ENCODE measurements around the gene DCD.

The DCD gene

DNA sequence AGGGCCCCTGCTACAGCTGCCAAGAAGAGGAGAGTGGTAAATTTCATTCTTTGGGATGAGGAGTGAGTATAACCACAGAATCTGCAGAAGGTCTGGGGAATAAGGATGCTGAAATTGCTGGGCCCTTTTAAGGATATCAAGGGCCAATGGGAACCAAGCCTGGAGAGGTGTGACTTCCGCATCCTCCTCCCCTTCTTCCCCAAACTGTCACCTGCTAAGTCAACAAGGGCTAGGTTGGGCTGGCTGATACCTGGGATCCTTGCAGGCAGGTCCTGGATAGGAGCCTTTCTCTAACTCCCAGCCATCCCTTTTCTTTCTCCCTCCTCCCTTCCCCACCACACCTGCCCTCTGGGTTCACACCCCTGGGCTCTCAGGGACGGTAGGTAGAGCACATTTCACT lies 13.4 kb downstream of the DCD start, which contains the start of gene LACRT:
Gene LACRT (minus strand): TSS at position 101 of the 400 bp plus-strand sequence. CDS start 54 bp downstream, at position 47.
- Histone ChIP-seq H3K79me2 (ENCODE audit: control insufficient read depth, low read length) (no peaks in the 10 kb centered on the region), H4K20me1 (ENCODE audit: control insufficient read depth, insufficient read depth, low read depth, low read length) (no peaks in the 10 kb centered on the region), H3K27ac (ENCODE audit: low read depth, low read length) (no peak within 1 kb of the TSS), H3K4me2 (ENCODE audit: low read length) (no peak within 1 kb of the TSS), H3K36me3 (ENCODE audit: control insufficient read depth, low read length) (no peaks in the 10 kb centered on the region), H3K27me3 (ENCODE audit: control insufficient read depth, low read length) (no peaks in the 10 kb centered on the region), H3K9me3 (ENCODE audit: control insufficient read depth, insufficient read depth, low read length) (no peaks in the 10 kb centered on the region), H3K4me1 (ENCODE audit: control insufficient read depth, low read length) (peaks cover under 1% of the 10 kb centered on the region; the same call in 1 of the 2 replicates), H3K9me2 (replicated peaks; ENCODE audit: control insufficient read depth, low read length) (no peaks in the 10 kb centered on the region), H3F3A (ENCODE audit: control insufficient read depth, insufficient read depth) (no peaks in the 10 kb centered on the region), H3K4me3 (ENCODE audit: low read length) (no peak within 1 kb of the TSS)
- TF ChIP-seq, protein P1, sequence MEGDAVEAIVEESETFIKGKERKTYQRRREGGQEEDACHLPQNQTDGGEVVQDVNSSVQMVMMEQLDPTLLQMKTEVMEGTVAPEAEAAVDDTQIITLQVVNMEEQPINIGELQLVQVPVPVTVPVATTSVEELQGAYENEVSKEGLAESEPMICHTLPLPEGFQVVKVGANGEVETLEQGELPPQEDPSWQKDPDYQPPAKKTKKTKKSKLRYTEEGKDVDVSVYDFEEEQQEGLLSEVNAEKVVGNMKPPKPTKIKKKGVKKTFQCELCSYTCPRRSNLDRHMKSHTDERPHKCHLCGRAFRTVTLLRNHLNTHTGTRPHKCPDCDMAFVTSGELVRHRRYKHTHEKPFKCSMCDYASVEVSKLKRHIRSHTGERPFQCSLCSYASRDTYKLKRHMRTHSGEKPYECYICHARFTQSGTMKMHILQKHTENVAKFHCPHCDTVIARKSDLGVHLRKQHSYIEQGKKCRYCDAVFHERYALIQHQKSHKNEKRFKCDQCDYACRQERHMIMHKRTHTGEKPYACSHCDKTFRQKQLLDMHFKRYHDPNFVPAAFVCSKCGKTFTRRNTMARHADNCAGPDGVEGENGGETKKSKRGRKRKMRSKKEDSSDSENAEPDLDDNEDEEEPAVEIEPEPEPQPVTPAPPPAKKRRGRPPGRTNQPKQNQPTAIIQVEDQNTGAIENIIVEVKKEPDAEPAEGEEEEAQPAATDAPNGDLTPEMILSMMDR (IDR thresholded peaks at IDR 0.05; ENCODE audit: low read depth, low read length, poor library complexity, severe bottlenecking) = no peak
- TF ChIP-seq EZH2phosphoT487 (IDR thresholded peaks at IDR 0.05; ENCODE audit: borderline replicate concordance, low read length) = no peak

- H3F3A ChIP-seq (ENCODE audit: control insufficient read depth, insufficient read depth) = no peaks in the 10 kb centered on the region
- H3K27me3 ChIP-seq (ENCODE audit: control insufficient read depth, low read length) = no peaks in the 10 kb centered on the region
- H3K79me2 ChIP-seq (ENCODE audit: control insufficient read depth, low read length) = no peaks in the 10 kb centered on the region
- H3K9me3 ChIP-seq (ENCODE audit: control insufficient read depth, insufficient read depth, low read length) = peaks cover 14% of the 10 kb centered on the region
- H3K4me2 ChIP-seq (ENCODE audit: low read length) = no peak overlapping the region
- H3K27ac ChIP-seq (ENCODE audit: low read depth, low read length) = no peak overlapping the region
- no peaks in the 10 kb centered on the region for H3K9me2 ChIP-seq (replicated peaks; ENCODE audit: control insufficient read depth, low read length)
- H3K36me3 ChIP-seq (ENCODE audit: control insufficient read depth, low read length) = no peaks in the 10 kb centered on the region
- no peaks in the 10 kb centered on the region for H3K4me1 ChIP-seq (ENCODE audit: control insufficient read depth, low read length)
- no peaks in the 10 kb centered on the region for H4K20me1 ChIP-seq (ENCODE audit: control insufficient read depth, insufficient read depth, low read depth, low read length)
- no peak overlapping the region for H3K4me3 ChIP-seq (ENCODE audit: low read length)
- no peak for TF ChIP-seq EZH2phosphoT487 (IDR thresholded peaks at IDR 0.05; ENCODE audit: borderline replicate concordance, low read length)
- TF ChIP-seq, protein P1 (IDR thresholded peaks at IDR 0.05; ENCODE audit: low read depth, low read length, poor library complexity, severe bottlenecking) = peak; percentile 47
These were observed 16.0 kb downstream of the DCD start for GRCh38 chr12:54631988-54632728.

- H3K79me2 ChIP-seq (ENCODE audit: control insufficient read depth, low read length) = no peaks in the 10 kb centered on the region
- no peak overlapping the region for H3K27ac ChIP-seq (ENCODE audit: low read depth, low read length)
- no peak overlapping the region for H3K4me2 ChIP-seq (ENCODE audit: low read length)
- no peaks in the 10 kb centered on the region for H4K20me1 ChIP-seq (ENCODE audit: control insufficient read depth, insufficient read depth, low read depth, low read length)
- no peaks in the 10 kb centered on the region for H3F3A ChIP-seq (ENCODE audit: control insufficient read depth, insufficient read depth)
- no peaks in the 10 kb centered on the region for H3K4me1 ChIP-seq (ENCODE audit: control insufficient read depth, low read length)
- H3K9me3 ChIP-seq (ENCODE audit: control insufficient read depth, insufficient read depth, low read length) = peaks cover 14% of the 10 kb centered on the region
- TF ChIP-seq, protein P1 (IDR thresholded peaks at IDR 0.05; ENCODE audit: low read depth, low read length, poor library complexity, severe bottlenecking) = no peak
- no peak for TF ChIP-seq EZH2phosphoT487 (IDR thresholded peaks at IDR 0.05; ENCODE audit: borderline replicate concordance, low read length)
- no peaks in the 10 kb centered on the region for H3K9me2 ChIP-seq (replicated peaks; ENCODE audit: control insufficient read depth, low read length)
- H3K4me3 ChIP-seq (ENCODE audit: low read length) = no peak overlapping the region
- no peaks in the 10 kb centered on the region for H3K36me3 ChIP-seq (ENCODE audit: control insufficient read depth, low read length)
- H3K27me3 ChIP-seq (ENCODE audit: control insufficient read depth, low read length) = no peaks in the 10 kb centered on the region
These were observed 16.6 kb downstream of the DCD start for GRCh38 chr12:54631551-54631950.

Data from DOHH2 (cell line).